Measurements from ENCODE around the gene DPP4. TPM values are rescaled to one million over a fixed set of nuclear protein-coding genes. Genes with fewer than 3 reads are reported as not detected.

The DPP4 gene
- total RNA-seq, 1 experiment from 2014 or later = 2.8 TPM

DNA sequence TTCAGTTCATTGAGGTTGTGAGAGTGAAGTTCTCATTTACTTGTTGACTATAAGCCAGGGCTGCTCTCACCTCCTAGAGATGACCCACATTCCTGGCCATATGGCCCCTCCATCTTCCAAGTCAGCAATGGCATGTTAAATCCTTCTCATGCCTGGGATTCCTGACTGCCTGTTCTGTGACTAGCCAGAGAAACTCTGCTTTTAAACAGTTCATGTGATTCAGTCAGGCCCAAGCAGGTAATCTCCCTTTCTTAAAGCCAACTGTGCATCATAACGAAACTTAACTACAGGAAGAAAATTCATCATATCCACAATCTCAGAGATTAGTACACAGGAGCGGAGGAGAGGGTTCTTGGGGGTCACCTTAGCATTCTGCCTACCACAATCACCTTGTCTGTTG is 11.5 kb downstream of the DPP4 start:
- H2BK120ac ChIP-seq (ENCODE audit: low read depth, low read length, poor library complexity, severe bottlenecking) = no peak overlapping the region
- H3K9ac ChIP-seq (ENCODE audit: extremely low read depth, insufficient read length, low read length) = no peak overlapping the region
- no peak overlapping the region for H3K18ac ChIP-seq (ENCODE audit: insufficient read length, low read depth, low read length)
- H2BK15ac ChIP-seq (ENCODE audit: low read depth, low read length) = no peak overlapping the region
- H3K4me1 Mint-ChIP-seq = peaks cover 21 to 31% of the 10 kb centered on the region in 2 experiments
- TF ChIP-seq, protein P1, sequence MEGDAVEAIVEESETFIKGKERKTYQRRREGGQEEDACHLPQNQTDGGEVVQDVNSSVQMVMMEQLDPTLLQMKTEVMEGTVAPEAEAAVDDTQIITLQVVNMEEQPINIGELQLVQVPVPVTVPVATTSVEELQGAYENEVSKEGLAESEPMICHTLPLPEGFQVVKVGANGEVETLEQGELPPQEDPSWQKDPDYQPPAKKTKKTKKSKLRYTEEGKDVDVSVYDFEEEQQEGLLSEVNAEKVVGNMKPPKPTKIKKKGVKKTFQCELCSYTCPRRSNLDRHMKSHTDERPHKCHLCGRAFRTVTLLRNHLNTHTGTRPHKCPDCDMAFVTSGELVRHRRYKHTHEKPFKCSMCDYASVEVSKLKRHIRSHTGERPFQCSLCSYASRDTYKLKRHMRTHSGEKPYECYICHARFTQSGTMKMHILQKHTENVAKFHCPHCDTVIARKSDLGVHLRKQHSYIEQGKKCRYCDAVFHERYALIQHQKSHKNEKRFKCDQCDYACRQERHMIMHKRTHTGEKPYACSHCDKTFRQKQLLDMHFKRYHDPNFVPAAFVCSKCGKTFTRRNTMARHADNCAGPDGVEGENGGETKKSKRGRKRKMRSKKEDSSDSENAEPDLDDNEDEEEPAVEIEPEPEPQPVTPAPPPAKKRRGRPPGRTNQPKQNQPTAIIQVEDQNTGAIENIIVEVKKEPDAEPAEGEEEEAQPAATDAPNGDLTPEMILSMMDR (conservative IDR thresholded peaks at IDR 0.05) = no peak
- no peak overlapping the region for H2BK12ac ChIP-seq (ENCODE audit: insufficient read length, low read depth, low read length)
- H3K23ac ChIP-seq (ENCODE audit: insufficient read length, low read depth, low read length) = no peak overlapping the region
- H3K79me1 ChIP-seq (ENCODE audit: insufficient read depth, low read depth, low read length, poor library complexity, severe bottlenecking) = no peaks in the 10 kb centered on the region
- no peaks in the 10 kb centered on the region for H4K20me1 ChIP-seq (ENCODE audit: control insufficient read depth, insufficient read depth, insufficient read length)
- WGBS (ENCODE audit: extremely low coverage, insufficient read length, low lambda C conversion rate) = no CpG with 5 or more reads among the region's 2 CpGs
- H4K91ac ChIP-seq (ENCODE audit: insufficient read length, low read depth, low read length) = no peak overlapping the region
- no peak overlapping the region for H2BK20ac ChIP-seq (ENCODE audit: low read depth, low read length, poor library complexity, severe bottlenecking)
- no peak for DNase-seq
- no peak overlapping the region for H3K4me3 Mint-ChIP-seq
- H3K27me3 Mint-ChIP-seq (ENCODE audit: low read depth) = no peaks in the 10 kb centered on the region
- H3K4me2 ChIP-seq (ENCODE audit: insufficient read depth, insufficient read length, low read length) = no peak overlapping the region
- H3K56ac ChIP-seq (ENCODE audit: insufficient read length, low read depth, low read length) = no peak overlapping the region
- H3K9me3 ChIP-seq (ENCODE audit: control insufficient read depth, low read depth, low read length) = no peaks in the 10 kb centered on the region
- no peak overlapping the region for H2AFZ ChIP-seq (ENCODE audit: low read length)
- no peak overlapping the region for H3K4ac ChIP-seq (ENCODE audit: low read depth, low read length)
- H3K27ac ChIP-seq (ENCODE audit: insufficient read length, low read depth, low read length) = no peak overlapping the region
- no peak overlapping the region; a peak in 1 of 7 replicates for H3K27ac Mint-ChIP-seq
- no peaks in the 10 kb centered on the region for H3K27me3 ChIP-seq (ENCODE audit: insufficient read depth, low read length)
- H4K8ac ChIP-seq (replicated peaks; ENCODE audit: insufficient read length, low read depth, low read length) = no peak overlapping the region
- no peak overlapping the region for H4K5ac ChIP-seq (ENCODE audit: insufficient read length, low read depth, low read length)
- no peak overlapping the region for H2BK5ac ChIP-seq (ENCODE audit: insufficient read length, low read length)
- H2AK5ac ChIP-seq (ENCODE audit: insufficient read length, low read length) = no peak overlapping the region
- no peaks in the 10 kb centered on the region for H3K23me2 ChIP-seq (ENCODE audit: insufficient read length, low read depth, low read length, poor library complexity, severe bottlenecking)
- H3K79me2 ChIP-seq (ENCODE audit: insufficient read depth, low read length) = no peaks in the 10 kb centered on the region
- no peak overlapping the region for H3T11ph ChIP-seq (ENCODE audit: low read length)
- H3K14ac ChIP-seq (ENCODE audit: insufficient read depth, low read length) = no peak overlapping the region
- H3K4me1 ChIP-seq (ENCODE audit: insufficient read depth, low read length) = peaks cover 2% of the 10 kb centered on the region; the same call in 1 of the 2 replicates
- H3K36me3 Mint-ChIP-seq (ENCODE audit: insufficient read depth in 1 of 3, low read depth in 3 of 3) = peaks cover 0 to 6% (median 6%) of the 10 kb centered on the region in 3 experiments; a peak in 4 of 7 replicates
- H3K9me3 Mint-ChIP-seq = peaks cover 2 to 4% of the 10 kb centered on the region in 2 experiments; a peak in 4 of 5 replicates

Measured in H9 (cell line).